Ureter (tissue), 1 donor: ENCODE measurements around the gene HINFP. TPM values are rescaled to one million over a fixed set of nuclear protein-coding genes. Genes with fewer than 3 reads are reported as not detected.
"Not testable (repeated sequence)": the region's sequence is repeated elsewhere in the genome, so short reads cannot be mapped to it uniquely, and the experiment has no call there.

Experiments
- DNase-seq: peaks from one replicate; pipeline ENCODE4 v3.0.0-alpha.2; 2020; ENCODE audit warnings: low spot score
- total RNA-seq: library from RNA; stranded (reverse); gene quantifications from one replicate; pipeline ENCODE4 v1.2.4, GENCODE V29; 2023
- donor health status: DM: yes; HTN: yes; CAD: no.

The HINFP gene
- total RNA-seq, 1 donor from 2014 or later: 28.8 TPM

DNA sequence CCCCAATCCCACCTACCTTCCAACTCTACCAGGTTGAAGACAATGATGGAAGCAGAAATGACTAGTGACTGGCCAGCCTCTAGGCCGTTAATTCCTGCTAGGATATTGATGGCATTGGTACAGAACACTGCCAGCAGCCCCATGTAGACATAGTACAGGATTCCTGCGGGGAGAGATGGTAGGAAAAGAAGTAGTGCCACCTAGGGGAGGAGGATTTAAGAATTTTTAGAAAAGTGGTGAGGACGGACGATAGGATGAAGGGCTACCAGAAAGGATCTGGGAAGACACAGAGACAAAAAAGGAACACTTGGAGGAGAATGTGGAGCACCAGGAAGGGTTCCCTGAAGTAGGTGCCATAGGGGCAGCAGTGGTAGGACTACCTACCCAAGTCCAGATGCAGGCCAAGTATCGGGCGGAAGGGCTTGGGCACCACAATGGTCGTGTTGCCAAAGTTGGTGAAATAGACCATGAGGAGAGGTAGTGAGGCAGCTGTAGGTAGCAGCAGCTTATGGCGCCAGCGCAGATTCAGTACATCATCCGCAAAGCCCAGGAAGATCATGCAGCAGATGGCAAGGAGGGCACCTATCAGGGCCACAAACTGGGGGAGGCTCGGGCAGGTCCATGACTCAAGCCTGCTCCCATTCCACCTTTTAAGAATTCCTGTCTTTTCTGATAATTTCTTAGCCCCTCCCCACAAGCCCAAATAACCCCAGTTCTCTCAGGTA is 21.0 kb upstream of the HINFP start:
- DNase-seq: no peak

DNA sequence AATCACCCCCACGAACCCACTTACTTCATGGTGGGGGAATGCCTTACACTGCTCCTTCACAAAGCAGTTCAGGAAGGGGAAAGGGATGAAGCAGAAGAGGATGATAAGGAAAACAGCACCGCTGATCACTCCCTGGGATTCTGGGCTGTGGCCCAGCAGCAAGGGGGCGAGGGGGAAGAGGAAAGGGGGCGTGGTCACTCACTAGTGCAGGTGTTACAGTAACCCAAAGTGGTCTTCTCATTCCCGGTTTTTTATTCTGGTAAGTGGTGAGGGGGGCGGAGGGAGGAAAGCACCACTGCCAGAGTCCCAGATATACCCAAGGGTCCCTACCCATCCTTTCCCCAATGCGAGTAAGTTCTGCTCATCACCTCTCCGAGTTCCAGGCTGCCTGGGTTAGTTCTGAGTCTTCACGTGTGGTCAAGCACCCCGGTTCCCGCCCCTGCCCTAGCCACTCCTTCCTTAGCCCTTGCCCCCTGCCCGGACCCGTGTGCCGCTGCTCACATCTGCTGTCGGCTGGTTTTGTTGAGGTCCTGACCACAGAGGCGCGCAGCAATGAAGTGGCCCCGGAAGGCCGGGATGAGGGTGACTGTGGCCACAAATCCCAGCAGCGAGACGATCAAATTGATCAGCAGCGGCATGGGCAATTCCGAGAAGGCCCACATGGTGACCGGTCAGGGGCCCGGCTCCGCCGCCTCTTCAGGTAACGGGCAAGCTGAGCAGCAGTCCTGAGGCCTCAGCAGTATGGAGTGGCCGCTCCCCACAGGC is 20.2 kb upstream of the HINFP start:
- no peak for DNase-seq

DNA sequence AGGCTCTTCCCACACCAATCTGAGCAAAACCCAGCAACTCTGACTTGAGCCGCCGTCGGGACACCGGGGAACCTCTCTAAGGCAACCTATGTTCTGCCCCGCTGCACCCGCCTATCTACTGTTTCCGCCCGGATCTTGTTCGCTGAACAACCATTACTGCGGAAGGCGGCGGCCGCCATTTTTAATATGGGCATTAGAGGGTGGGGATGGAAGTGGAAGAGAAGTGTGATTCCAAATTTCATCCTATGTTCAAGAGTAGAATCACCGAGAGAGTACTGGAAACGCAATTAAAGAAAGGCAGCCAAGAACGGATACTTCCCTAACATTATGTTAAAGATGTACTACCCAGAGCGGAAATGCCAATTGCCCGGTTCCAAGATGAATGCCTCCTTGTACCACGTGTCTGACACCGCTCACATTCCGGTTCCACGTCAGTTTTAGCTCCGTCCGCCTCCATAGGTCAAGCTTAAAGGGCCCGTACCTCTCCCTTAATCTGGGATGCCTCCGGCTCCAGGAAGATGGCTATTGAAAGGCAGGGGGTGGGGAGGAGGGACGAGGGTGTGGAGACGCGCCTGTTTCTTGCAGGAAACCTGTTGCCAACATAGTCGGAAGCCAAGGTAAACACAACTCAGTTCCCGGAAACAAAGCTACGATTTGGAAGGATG is 19.5 kb upstream of the HINFP start, which contains the start of gene DPAGT1:
Gene DPAGT1, minus strand, starts transcription at position 95 of the 665 bp plus-strand sequence. CDS start 198 bp downstream, outside the sequence.
- peak; percentile 93 for DNase-seq

DNA sequence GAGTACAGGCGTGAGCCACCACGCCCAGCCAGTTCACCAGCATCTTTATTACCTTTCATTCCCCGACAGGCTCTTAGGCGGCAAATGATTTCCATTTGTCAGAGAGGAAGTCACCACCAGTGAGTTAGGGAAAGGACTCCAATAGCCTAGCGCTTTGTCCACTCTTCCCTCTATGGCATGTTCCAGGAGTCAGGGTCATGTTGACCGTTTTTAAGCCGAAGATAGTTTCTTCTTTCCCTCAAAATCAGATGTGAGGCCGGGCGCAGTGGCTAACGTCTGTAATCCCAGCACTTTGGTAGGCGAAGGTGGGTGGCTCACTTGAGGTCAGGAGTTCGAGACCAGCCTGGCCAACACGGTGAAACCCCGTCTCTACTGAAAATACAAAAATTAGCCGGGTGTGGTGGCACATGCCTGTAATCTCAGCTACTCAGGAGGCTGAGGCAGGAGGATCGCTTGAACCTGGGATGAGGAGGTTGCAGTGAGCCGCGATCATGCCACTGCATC is 18.2 kb upstream of the HINFP start:
- not testable (repeated sequence) for DNase-seq

DNA sequence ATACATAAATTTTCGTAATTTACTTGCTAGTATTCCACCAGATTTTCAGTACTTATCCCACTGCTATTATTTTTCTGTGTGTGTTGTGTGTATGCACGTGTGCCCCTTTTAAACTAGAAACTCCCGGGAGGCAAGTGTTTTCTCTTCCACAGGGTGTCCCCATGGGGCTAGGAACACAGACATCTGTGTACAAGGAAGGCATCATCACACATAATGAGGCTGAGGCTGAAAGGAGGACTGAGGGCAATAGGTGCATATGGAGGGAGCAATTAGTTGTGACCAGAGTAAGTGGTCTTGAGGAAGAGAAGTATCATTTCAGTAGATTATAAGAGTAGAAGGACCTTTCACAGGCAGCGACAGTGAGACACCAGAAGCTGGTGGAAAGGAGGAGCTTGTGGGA is 17.6 kb upstream of the HINFP start:
- no peak for DNase-seq

DNA sequence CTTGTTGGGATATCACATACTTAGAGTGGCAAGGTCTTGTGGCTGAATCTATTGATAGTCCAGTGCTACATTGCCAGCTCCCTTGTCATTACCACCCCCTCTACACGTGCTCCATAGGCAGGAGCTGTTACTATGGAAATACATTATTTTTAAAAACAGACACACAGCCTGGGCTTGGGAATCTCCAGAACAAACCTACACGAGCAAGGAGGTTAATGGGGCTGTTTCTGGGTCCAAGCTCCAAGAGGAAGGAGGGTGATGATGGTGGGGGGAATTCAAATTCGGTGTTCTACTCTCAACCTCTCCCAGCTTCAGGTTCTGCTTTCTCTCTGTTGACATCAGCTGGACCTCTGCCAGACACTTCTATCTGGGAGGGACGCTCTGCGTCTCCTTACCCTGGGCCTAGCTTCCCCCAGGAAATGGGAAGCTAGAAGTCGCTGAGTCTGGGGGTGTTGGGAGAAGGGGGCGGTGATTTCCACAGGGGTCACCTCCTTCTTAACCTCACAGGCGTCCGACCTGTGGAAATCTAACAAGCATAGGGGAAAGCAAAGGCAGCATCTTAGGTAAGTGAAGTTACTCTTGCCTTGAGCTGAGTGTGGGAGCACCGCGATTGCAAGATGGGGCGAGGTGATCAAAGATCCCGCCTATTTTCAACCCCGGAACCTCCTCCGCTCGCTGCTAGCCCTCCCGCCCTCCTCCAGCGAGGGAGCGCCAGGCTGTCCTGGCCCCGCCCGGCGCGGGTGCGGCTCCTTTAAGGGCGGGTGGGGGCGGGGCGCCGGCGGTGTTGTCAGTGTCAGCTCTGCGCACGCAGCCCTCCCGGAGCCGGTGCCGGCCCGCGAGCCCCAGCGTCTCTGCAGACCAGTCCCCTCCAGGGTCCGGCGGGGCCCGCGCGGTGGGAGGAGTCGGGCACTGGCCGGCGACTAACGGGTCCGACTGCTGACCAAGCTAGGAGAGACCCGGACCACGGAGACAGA is 14.5 kb upstream of the HINFP start, which contains the start of gene C2CD2L:
Gene C2CD2L, plus strand, starts transcription at position 781 of the 974 bp plus-strand sequence. CDS start 398 bp downstream, outside the sequence.
- peak; percentile 90 for DNase-seq

DNA sequence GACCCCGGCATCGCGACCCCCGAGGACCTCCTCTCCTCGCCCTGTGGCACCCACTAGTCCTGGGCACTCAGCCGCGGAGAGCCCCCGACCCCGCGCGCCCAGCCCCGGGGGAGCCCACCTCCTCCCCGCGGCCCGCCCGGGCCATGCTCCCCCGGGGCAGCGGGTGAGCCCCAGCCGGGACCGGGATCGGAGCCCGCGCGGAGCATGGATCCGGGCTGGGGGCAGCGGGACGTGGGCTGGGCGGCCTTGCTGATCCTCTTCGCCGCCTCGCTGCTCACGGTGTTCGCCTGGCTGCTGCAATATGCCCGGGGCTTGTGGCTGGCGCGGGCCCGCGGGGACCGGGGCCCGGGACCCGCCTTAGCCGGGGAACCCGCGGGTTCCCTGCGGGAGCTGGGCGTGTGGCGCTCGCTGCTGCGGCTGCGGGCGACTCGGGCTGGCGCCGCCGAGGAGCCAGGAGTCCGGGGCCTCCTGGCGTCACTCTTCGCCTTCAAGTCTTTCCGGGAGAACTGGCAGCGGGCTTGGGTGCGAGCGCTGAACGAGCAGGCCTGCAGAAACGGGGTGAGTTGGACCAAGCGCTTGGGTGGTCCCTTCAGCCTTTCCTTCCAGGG is 13.7 kb upstream of the HINFP start:
- DNase-seq: no peak

DNA sequence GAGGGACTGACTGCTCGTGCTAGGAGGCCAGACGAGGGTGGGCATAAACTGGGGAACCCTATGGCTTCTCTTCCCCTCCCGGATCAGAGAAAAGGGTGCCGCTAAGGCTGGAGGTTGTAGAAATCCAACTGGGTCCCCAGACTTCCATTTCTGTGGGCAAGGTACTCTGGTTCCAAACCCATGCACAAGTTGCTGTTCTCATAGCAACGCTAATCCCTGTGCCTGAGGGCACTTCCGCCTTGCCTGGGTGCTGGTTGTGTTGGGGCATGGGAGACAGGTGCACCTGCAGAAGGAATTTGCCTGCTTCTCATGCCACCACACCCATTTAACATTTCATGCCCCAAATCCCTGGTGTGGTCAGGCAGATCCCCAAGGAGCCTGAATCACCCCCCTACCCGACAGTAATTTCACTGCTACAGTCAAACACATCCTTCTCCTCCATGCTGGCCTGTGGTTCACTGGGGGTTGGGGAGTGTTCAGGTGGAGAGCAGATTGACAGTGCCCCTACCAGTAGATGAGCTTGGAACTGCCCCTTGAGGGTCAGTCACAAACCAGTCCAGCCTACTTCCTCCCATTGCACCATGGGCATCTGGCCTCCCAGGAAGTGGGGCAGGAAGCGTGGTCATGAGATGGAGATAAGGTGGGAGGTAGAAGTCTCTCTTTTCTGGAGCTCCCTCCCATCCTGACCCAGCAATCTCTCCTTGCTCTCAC is 13.1 kb upstream of the HINFP start:
- peak; percentile 70 for DNase-seq

DNA sequence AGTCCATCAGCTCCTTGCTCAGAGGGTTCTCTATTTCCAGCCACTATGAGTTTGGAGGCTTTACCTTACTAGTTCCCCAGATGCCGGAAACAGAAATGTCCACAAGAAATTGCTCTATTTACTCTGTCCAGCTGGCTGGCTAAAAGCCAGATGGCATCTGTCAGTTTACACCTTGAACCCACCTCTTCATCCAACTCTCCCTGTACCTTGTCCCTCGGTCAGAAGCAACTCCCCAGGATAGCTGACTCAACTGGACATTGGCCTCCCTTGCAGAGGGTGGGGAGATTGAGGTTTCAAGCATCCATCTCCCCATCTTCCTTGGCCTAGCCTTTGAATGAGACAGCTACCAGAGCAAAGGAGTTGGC is 12.5 kb upstream of the HINFP start:
- no peak for DNase-seq

DNA sequence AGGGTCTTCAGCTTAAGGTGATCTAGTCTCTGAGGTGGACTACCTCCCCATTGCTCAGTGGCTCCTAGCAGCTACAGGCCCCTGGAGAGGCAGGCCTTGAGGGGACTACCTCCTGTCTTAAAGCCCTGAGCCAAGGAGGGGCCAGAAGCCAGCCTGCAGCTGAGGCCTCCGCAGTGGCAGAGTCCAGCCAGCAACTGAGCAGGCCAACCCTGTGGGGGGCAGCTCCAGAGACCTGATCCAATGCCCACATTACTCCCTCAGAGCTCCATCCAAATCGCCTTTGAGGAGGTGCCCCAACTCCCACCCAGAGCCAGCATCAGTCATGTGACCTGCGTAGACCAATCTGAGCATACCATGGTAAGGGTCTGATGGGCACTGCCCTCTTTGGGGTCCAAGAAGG is 11.5 kb upstream of the HINFP start:
- no peak for DNase-seq

DNA sequence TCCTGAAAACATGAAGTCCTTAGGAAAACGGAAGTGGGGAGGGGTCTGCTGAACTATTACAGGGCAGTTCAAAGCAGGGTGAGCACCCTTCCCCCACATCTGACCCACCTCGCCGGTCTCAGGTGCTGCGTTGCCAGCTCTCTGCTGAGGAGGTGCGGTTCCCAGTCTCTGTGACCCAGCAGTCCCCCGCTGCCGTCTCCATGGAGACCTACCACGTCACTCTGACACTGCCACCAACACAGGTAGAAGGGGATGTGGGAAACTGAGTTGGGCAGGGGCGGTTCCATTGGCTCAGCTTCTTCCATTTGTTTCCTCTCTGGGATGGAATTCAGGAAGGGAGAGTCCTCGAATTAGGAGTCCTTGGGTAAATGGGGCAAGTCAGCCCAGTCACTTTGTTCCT is 10.9 kb upstream of the HINFP start:
- DNase-seq: no peak

DNA sequence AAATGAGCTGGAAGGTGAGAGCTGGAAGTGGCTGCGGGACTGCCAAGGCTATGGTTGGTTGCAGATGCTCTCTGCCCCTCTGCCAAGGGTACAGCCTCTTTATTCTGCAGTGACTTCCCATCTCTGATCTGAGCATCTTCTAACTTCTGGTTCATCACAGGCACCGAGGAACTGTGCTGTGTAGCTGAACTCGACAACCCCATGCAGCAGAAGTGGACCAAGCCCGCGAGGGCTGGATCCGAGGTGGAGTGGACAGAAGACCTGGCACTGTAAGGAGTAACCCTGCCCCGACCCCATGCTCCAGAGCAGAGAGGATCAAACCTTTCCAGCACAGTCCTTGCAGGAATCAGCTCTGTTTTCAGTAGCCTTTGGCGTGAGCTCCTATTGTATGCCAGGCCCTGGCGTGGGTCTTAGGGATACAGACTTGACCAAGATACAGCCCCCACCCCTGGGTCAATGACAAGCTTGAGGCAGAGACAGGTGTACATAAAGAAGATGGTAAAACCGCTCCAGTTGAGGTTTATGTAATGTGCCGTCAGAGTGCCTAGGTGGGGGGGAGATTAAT is 9.9 kb upstream of the HINFP start:
- no peak for DNase-seq

DNA sequence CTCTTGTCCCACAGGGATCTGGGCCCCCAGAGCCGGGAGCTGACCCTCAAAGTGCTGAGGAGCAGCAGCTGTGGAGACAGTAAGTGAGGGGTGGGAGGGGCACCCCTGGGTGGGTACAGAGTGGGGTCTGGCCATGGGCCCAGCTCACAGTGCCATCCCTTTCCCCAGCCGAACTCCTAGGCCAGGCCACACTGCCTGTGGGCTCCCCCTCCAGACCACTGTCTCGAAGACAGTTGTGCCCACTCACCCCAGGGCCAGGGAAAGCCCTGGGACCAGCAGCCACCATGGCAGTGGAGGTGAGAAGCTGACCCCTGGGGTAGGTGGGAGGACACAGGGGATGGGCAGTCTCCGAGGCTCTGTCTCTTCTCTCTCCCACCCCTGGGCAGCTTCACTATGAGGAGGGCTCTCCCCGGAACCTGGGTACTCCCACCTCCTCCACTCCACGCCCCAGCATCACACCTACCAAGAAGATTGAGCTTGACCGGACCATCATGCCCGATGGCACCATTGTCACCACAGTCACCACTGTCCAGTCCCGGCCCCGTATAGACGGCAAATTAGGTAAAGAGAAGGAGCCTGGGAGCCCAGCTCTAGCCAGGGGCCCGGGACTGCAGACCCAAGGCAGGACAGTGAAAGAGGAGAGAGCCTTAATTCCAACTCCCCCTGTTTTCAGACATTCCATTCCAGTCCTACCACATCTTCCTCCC is 8.9 kb upstream of the HINFP start:
- DNase-seq: no peak

DNA sequence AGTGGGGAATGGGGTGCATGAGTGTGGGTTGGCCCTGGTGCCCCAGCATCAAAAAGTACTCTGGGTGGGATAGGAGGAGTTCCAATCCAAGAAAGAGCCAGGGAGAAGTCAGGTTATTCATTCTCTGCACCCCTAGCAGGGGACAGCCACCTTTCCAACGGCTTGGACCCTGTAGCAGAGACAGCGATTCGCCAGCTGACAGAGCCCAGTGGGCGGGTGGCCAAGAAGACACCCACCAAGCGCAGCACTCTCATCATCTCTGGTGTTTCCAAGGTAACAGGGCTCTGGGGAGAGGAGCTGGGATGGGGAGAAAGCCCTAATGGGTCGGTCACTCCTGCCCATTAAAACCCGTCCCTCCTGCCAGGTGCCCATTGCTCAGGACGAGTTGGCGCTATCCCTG is 7.7 kb upstream of the HINFP start:
- no peak for DNase-seq

DNA sequence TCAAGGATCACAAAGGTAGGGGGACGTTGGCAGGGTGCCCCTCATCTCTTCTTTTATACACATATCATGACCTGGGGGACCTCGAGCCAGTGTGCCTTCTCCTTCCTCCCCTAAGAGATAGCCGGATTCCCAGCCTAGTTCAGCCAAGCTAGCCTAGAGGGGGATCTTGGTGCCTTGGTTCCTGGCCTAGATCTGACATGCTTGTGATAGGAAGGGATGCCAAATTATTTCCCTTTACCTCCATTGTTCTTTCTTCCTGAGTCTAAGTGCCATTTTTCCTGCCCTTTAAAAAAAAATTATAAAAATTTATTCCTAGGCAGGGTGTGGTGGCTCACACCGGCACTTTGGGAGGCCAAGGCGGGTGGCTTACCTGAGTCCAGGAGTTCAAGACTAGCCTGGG is 7.0 kb upstream of the HINFP start:
- no peak for DNase-seq

DNA sequence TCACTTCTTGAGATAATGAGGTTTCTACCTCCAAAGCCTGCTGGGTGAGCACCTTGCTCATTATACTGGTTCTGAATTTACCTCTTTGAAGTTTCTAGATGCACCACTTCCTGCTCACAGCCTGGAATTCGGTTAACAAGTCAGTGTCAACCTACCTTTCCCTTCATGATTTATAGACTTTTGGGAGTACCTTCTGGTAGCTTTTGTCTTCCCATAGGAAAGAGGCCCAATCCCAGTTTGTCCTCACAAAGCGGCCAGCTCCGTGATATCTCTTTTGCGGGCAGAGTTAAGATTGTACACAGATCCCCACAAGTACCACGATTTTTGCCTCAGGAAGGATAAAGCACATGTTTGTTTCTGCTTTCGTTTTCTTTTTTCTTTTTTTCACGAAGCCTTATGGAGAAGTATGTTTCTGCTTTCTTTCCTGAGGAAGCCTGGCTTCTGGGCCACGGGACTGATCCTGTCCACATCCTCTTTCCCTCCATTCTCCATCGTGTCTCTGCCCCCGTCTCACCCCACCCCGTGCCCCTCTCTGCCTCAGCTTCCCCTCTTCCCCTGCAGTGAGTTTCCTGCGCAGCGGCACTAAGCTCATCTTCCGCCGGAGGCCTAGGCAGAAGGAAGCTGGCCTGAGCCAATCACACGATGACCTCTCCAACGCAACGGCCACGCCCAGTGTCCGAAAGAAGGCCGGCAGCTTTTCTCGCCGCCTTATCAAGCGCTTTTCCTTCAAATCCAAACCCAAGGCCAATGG is 5.7 kb upstream of the HINFP start:
- DNase-seq: no peak

DNA sequence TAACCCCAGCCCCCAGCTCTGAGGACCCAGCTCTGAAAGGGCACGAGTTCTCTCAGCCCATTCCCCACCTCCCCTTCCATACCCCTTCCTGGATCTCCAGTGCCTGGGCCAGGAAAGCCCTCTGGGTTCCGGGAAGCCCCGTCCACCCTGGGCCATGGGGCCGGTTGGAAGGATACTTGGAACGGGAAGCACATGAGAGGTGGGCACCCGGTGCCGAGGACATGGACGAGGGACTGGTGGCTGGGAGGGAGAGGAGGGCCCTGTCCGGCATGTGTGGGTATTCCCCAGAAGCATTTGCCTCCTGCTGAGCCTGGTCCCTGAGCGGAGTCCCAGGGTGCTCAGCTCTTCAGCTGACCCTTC is 5.2 kb upstream of the HINFP start:
- no peak for DNase-seq

DNA sequence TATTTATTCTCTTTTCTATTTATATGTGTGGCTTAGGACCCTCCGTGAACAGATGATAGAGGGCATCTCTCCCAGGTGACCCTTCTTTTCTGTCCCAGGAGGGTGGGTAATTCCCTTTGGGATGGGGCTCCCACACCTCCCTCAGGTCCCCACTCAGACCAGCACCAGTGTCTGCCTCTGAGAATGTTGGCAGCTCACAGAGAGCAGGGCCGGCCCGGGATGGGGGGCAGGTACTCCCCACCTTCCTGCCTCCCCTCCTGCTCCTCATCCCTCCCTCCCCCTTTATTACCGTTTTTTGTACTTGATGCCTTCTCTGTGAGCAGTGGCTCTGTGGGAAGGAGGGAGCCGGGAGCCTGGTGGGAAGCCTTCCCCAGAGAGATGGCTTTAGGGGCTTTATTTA is 4.8 kb upstream of the HINFP start:
- DNase-seq: no peak
